Lung (tissue), 12 donors: ENCODE measurements around the gene CFAP57. TPM values are rescaled to one million over a fixed set of nuclear protein-coding genes. Genes with fewer than 3 reads are reported as not detected.

Source experiments
- ATAC-seq: fragments of 200-7000 bp; cut with Tn5 transposase; one replicate; pipeline ENCODE4 v1.9.1; 2020; ENCODE audit warnings: moderate number of reproducible peaks; ENCODE audit not compliant: insufficient read depth, low FRiP score
- DNase-seq, 3 donors: peaks; one replicate each; pipeline ENCODE4 v3.0.0-alpha.2; 2013 to 2017
- H3K27ac ChIP-seq, 2 donors: one replicate each; pipeline ENCODE4 v1.5.1; 2013; ENCODE audit warnings: mild to moderate bottlenecking in 2 of 2, moderate library complexity in 2 of 2, control low read depth in 1 of 2, inconsistent platforms in 1 of 2, low read depth in 1 of 2, low read length in 1 of 2
- H3K27me3 ChIP-seq, 3 donors: one replicate each; pipeline ENCODE4 v1.5.1; 2013; ENCODE audit warnings: low read length in 2 of 3; ENCODE audit not compliant: control insufficient read depth in 3 of 3, insufficient read depth in 3 of 3
- H3K36me3 ChIP-seq, 4 donors: one replicate each; pipeline ENCODE4 v1.5.1; 2013; ENCODE audit warnings: low read length in 4 of 4, mild to moderate bottlenecking in 1 of 4, moderate library complexity in 1 of 4; ENCODE audit not compliant: control insufficient read depth in 4 of 4, insufficient read depth in 4 of 4
- H3K4me1 ChIP-seq, 5 donors: one replicate each; pipeline ENCODE4 v1.5.1; 2013; ENCODE audit warnings: low read length in 5 of 5, mild to moderate bottlenecking in 2 of 5, moderate library complexity in 1 of 5; ENCODE audit not compliant: control insufficient read depth in 5 of 5, insufficient read depth in 5 of 5
- H3K4me3 ChIP-seq: one replicate; pipeline ENCODE4 v1.5.1; 2013; ENCODE audit warnings: mild to moderate bottlenecking, control low read depth, moderate library complexity
- H3K9ac ChIP-seq, 2 donors: one replicate each; pipeline ENCODE4 v1.5.1; 2013; ENCODE audit warnings: low read length in 2 of 2, control low read depth in 1 of 2; ENCODE audit not compliant: insufficient read depth in 1 of 2
- H3K9me3 ChIP-seq, 4 donors: one replicate each; pipeline ENCODE4 v1.5.1; 2013; ENCODE audit warnings: low read length in 3 of 4, mild to moderate bottlenecking in 1 of 4, moderate library complexity in 1 of 4; ENCODE audit not compliant: control insufficient read depth in 4 of 4, insufficient read depth in 3 of 4
- WGBS, 2 donors: extraction: QIAGEN DNeasy Blood & Tissue Kit; methylation state at CpG; one replicate each; pipeline ENCODE4 v1.1.7; 2013; 5-methylcytosine and 5-hydroxymethylcytosine counted together
- polyA plus RNA-seq, 2 donors: library from polyadenylated mRNA; stranded (reverse); fragments of 200-250 nt; gene quantifications; one replicate each; pipeline ENCODE4 v1.2.1, GENCODE V29; 2013
- total RNA-seq, 2 donors: library from RNA; depleted of rRNA in 1 of 2; stranded (reverse); fragments of >200 nt in 1 of 2; gene quantifications; one replicate each; pipeline ENCODE4 v1.2.1, GENCODE V29; 2014 to 2021
- TF ChIP-seq, protein P1 (sequence below): IDR thresholded peaks from 2 replicates; pipeline ENCODE4 v1.5.1; 2012; ENCODE audit warnings: mild to moderate bottlenecking; ENCODE audit errors: control extremely low read depth, extremely low read depth
- donor health status: control.
- donor health status: control.
- donor health status: Bipolar disorder and iron deficiency.
- donor health status: healthy.
- donor health status: DM: yes; HTN: yes; CAD: no.

The CFAP57 gene
- total and polyA plus RNA-seq, 4 donors, result 1.7 to 12.3 (median 6.3) TPM

- WGBS, 2 donors, result 59 to 75% methylated on average over 19 of the region's 19 CpGs
- peak; percentile 87 for ATAC-seq
- H3K4me3 ChIP-seq, result peak within 1 kb of the TSS; percentile 29
- peaks cover 0 to 5% (median 0%) of the 10 kb centered on the region in 5 donors for H3K4me1 ChIP-seq
- no peaks in the 10 kb centered on the region for H3K27me3 ChIP-seq
- peak; percentile 42 to 75 (median 75) for DNase-seq
- peak within 1 kb of the TSS in 1 of 2 donors; percentile 52 for H3K27ac ChIP-seq
- TF ChIP-seq, protein P1, sequence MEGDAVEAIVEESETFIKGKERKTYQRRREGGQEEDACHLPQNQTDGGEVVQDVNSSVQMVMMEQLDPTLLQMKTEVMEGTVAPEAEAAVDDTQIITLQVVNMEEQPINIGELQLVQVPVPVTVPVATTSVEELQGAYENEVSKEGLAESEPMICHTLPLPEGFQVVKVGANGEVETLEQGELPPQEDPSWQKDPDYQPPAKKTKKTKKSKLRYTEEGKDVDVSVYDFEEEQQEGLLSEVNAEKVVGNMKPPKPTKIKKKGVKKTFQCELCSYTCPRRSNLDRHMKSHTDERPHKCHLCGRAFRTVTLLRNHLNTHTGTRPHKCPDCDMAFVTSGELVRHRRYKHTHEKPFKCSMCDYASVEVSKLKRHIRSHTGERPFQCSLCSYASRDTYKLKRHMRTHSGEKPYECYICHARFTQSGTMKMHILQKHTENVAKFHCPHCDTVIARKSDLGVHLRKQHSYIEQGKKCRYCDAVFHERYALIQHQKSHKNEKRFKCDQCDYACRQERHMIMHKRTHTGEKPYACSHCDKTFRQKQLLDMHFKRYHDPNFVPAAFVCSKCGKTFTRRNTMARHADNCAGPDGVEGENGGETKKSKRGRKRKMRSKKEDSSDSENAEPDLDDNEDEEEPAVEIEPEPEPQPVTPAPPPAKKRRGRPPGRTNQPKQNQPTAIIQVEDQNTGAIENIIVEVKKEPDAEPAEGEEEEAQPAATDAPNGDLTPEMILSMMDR, result no peak
- peak within 1 kb of the TSS in 1 of 2 donors; percentile 59 for H3K9ac ChIP-seq
- no peaks in the 10 kb centered on the region for H3K36me3 ChIP-seq
- no peaks in the 10 kb centered on the region for H3K9me3 ChIP-seq
These were observed 113.3 kb downstream of the CFAP57 start, which contains the start of gene C1orf210 for GRCh38 chr1:43285269-43285990. Gene C1orf210 (minus strand): TSS chr1:43285581. CDS start chr1:43283270, 2,311 bp downstream.

DNA sequence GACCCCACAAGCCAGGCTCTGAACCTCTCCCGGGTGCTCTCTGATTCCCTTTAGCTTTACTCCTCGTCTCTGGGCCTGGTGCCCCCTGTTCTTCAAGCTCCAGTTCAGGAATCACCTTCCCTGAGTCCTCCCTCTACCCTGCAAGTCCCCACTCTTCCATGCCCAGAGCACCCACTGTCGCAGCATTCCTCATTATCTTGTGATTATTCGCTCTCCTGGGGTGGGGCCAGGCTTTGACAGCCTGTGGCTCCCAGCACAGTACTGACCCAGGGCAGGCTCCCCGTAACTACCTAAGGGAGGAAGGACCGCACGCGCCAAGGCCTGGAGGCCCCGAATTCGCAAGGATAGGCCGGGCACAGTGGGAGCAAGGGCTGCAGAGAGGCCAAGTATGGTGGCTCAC is 114.0 kb downstream of the CFAP57 start:
- TF ChIP-seq, protein P1, result no peak
- 92 to 93% methylated on average over 11 of the region's 11 CpGs for WGBS, 2 donors
- Histone ChIP-seq H3K4me1 (peaks cover 0 to 5% (median 0%) of the 10 kb centered on the region in 5 donors), H3K27ac (peak overlapping the region in 1 of 2 donors; percentile 52), H3K9ac (peak overlapping the region in 1 of 2 donors; percentile 1), H3K27me3 (no peaks in the 10 kb centered on the region), H3K36me3 (no peaks in the 10 kb centered on the region), H3K4me3 (no peak overlapping the region), H3K9me3 (no peaks in the 10 kb centered on the region)
- ATAC-seq, result no peak
- DNase-seq, result no peak

DNA sequence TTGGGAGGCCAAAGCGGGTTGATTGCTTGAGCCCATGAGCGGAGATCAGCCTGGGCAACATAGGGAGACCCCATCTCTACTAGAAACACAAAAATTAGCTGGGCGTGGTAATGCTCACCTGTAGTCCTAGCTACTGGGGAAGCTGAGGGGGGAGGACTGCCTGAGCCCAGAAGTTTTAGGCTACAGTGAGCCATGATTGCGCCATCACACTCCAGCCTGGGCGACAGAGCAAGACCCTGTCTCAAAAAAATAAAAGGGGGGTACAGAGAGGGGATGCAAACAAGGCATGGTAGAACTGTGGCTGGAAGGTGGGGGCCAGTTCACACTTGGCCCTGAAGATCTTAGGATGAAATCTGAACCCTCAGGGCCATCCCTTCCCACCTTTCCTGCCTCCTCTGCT is 114.4 kb downstream of the CFAP57 start:
- H3K4me3 ChIP-seq, result no peak overlapping the region
- no peaks in the 10 kb centered on the region for H3K27me3 ChIP-seq
- 92 to 93% methylated on average over 5 of the region's 5 CpGs for WGBS, 2 donors
- no peak for DNase-seq
- TF ChIP-seq, protein P1, result no peak
- no peak for ATAC-seq
- no peaks in the 10 kb centered on the region for H3K9me3 ChIP-seq
- H3K36me3 ChIP-seq, result no peaks in the 10 kb centered on the region
- no peak overlapping the region for H3K27ac ChIP-seq
- H3K9ac ChIP-seq, result no peak overlapping the region
- H3K4me1 ChIP-seq, result peaks cover 0 to 5% (median 0%) of the 10 kb centered on the region in 5 donors
